ENCODE results near the gene SLC15A3.

Gene SLC15A3

GRCh38 chr11:60966890-60967289 lies 14.9 kb upstream of the SLC15A3 start:
- Histone ChIP-seq H3K79me2 (ENCODE audit: low read length) (no peaks in the 10 kb centered on the region), H3K4me2 (ENCODE audit: low read length) (no peak overlapping the region), H3K4me1 (ENCODE audit: low read length) (peaks cover 14% of the 10 kb centered on the region), H3K36me3 (replicated peaks; ENCODE audit: low read depth, low read length) (no peaks in the 10 kb centered on the region), H3K27me3 (ENCODE audit: low read depth, low read length) (peaks cover 17% of the 10 kb centered on the region), H3K9ac (ENCODE audit: low read length) (no peak overlapping the region), H3K27ac (ENCODE audit: low read length) (no peak overlapping the region), H2AFZ (ENCODE audit: low read depth, low read length) (no peak overlapping the region), H4K20me1 (ENCODE audit: insufficient read depth, low read length) (no peaks in the 10 kb centered on the region), H3K4me3 (ENCODE audit: low read length) (no peak overlapping the region), H3K9me3 (ENCODE audit: insufficient read depth, low read length) (peaks cover 6% of the 10 kb centered on the region; the same call in 1 of the 2 replicates)
- TF ChIP-seq CTCF (IDR thresholded peaks at IDR 0.05; ENCODE audit: low read depth, low read length), result no peak
- TF ChIP-seq EZH2phosphoT487 (IDR thresholded peaks at IDR 0.05; ENCODE audit: low read depth), result no peak

GRCh38 chr11:60964801-60965200 lies 12.8 kb upstream of the SLC15A3 start:
- H3K4me3 ChIP-seq (ENCODE audit: low read length), result no peak overlapping the region

GRCh38 chr11:60960405-60960804 lies 8.4 kb upstream of the SLC15A3 start:
- Histone ChIP-seq H3K4me3 (ENCODE audit: low read length) (no peak overlapping the region), H4K20me1 (ENCODE audit: insufficient read depth, low read length) (no peaks in the 10 kb centered on the region), H3K9ac (ENCODE audit: low read length) (no peak overlapping the region), H3K27me3 (ENCODE audit: low read depth, low read length) (peaks cover 30% of the 10 kb centered on the region), H3K4me2 (ENCODE audit: low read length) (no peak overlapping the region), H3K79me2 (ENCODE audit: low read length) (no peaks in the 10 kb centered on the region), H2AFZ (ENCODE audit: low read depth, low read length) (no peak overlapping the region), H3K27ac (ENCODE audit: low read length) (no peak overlapping the region), H3K4me1 (ENCODE audit: low read length) (peaks cover 6% of the 10 kb centered on the region), H3K9me3 (ENCODE audit: insufficient read depth, low read length) (no peaks in the 10 kb centered on the region), H3K36me3 (replicated peaks; ENCODE audit: low read depth, low read length) (no peaks in the 10 kb centered on the region)
- no peak for TF ChIP-seq EZH2phosphoT487 (IDR thresholded peaks at IDR 0.05; ENCODE audit: low read depth)
- no peak for TF ChIP-seq CTCF (IDR thresholded peaks at IDR 0.05; ENCODE audit: low read depth, low read length)

More at GRCh38 chr11:60964801-60965200, 12.8 kb upstream of the SLC15A3 start:
- H3K79me2 ChIP-seq (ENCODE audit: low read length), result no peaks in the 10 kb centered on the region
- H3K9ac ChIP-seq (ENCODE audit: low read length), result no peak overlapping the region
- no peak overlapping the region for H2AFZ ChIP-seq (ENCODE audit: low read depth, low read length)
- no peaks in the 10 kb centered on the region for H4K20me1 ChIP-seq (ENCODE audit: insufficient read depth, low read length)
- H3K4me1 ChIP-seq (ENCODE audit: low read length), result no peaks in the 10 kb centered on the region
- TF ChIP-seq CTCF (IDR thresholded peaks at IDR 0.05; ENCODE audit: low read depth, low read length) (no peak), EZH2phosphoT487 (IDR thresholded peaks at IDR 0.05; ENCODE audit: low read depth) (no peak)
- H3K27me3 ChIP-seq (ENCODE audit: low read depth, low read length), result peaks cover 28% of the 10 kb centered on the region
- no peak overlapping the region for H3K27ac ChIP-seq (ENCODE audit: low read length)
- H3K36me3 ChIP-seq (replicated peaks; ENCODE audit: low read depth, low read length), result no peaks in the 10 kb centered on the region
- H3K4me2 ChIP-seq (ENCODE audit: low read length), result no peak overlapping the region
- H3K9me3 ChIP-seq (ENCODE audit: insufficient read depth, low read length), result peaks cover 6% of the 10 kb centered on the region; the same call in 1 of the 2 replicates

GRCh38 chr11:60959431-60959830 lies 7.5 kb upstream of the SLC15A3 start:
- Histone ChIP-seq H3K27ac (ENCODE audit: low read length) (no peak overlapping the region), H3K36me3 (replicated peaks; ENCODE audit: low read depth, low read length) (no peaks in the 10 kb centered on the region), H3K9ac (ENCODE audit: low read length) (no peak overlapping the region), H3K4me3 (ENCODE audit: low read length) (no peak overlapping the region), H4K20me1 (ENCODE audit: insufficient read depth, low read length) (no peaks in the 10 kb centered on the region), H3K4me1 (ENCODE audit: low read length) (peaks cover 13% of the 10 kb centered on the region), H3K27me3 (ENCODE audit: low read depth, low read length) (peaks cover 30% of the 10 kb centered on the region), H3K79me2 (ENCODE audit: low read length) (no peaks in the 10 kb centered on the region), H3K9me3 (ENCODE audit: insufficient read depth, low read length) (no peaks in the 10 kb centered on the region), H2AFZ (ENCODE audit: low read depth, low read length) (no peak overlapping the region), H3K4me2 (ENCODE audit: low read length) (no peak overlapping the region)
- no peak for TF ChIP-seq CTCF (IDR thresholded peaks at IDR 0.05; ENCODE audit: low read depth, low read length)
- TF ChIP-seq EZH2phosphoT487 (IDR thresholded peaks at IDR 0.05; ENCODE audit: low read depth), result no peak
